ENCODE data around the gene CHRNB1. TPM values are rescaled to one million over a fixed set of nuclear protein-coding genes. Genes with fewer than 3 reads are reported as not detected.

Gene CHRNB1
- total and polyA plus RNA-seq, 10 donors = 7.3 to 12.9 (median 11.3) TPM

- H3K27me3 ChIP-seq (replicated peaks in 1 of 7) = no peaks in the 10 kb centered on the region
- TF ChIP-seq, protein P1, sequence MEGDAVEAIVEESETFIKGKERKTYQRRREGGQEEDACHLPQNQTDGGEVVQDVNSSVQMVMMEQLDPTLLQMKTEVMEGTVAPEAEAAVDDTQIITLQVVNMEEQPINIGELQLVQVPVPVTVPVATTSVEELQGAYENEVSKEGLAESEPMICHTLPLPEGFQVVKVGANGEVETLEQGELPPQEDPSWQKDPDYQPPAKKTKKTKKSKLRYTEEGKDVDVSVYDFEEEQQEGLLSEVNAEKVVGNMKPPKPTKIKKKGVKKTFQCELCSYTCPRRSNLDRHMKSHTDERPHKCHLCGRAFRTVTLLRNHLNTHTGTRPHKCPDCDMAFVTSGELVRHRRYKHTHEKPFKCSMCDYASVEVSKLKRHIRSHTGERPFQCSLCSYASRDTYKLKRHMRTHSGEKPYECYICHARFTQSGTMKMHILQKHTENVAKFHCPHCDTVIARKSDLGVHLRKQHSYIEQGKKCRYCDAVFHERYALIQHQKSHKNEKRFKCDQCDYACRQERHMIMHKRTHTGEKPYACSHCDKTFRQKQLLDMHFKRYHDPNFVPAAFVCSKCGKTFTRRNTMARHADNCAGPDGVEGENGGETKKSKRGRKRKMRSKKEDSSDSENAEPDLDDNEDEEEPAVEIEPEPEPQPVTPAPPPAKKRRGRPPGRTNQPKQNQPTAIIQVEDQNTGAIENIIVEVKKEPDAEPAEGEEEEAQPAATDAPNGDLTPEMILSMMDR (IDR thresholded peaks at IDR 0.05 in 8 of 11, conservative IDR thresholded peaks at IDR 0.05 in 3 of 11) = no peak
- no peak for TF ChIP-seq POLR2AphosphoS5 (IDR thresholded peaks at IDR 0.05)
- TF ChIP-seq POLR2A (IDR thresholded peaks at IDR 0.05) = no peak
- H3K4me3 ChIP-seq = no peak overlapping the region
- peaks cover 6 to 39% (median 29%) of the 10 kb centered on the region in 6 donors for H3K4me1 ChIP-seq
- no peak overlapping the region for H3K27ac ChIP-seq
- peaks cover 0 to 75% (median 38%) of the 10 kb centered on the region in 6 donors for H3K36me3 ChIP-seq
- intact Hi-C loops (cut with DNase I; ENCODE audit: low total_unique reads) = no loop called here
- no peaks in the 10 kb centered on the region for H3K9me3 ChIP-seq
- no peak for DNase-seq
- 87 to 95% (median 92%) methylated on average over 9 of the region's 9 CpGs for WGBS, 5 donors
These were observed 19.2 kb downstream of the CHRNB1 start for GRCh38 chr17:7464081-7464480.

GRCh38 chr17:7465597-7466275, 20.9 kb downstream of the CHRNB1 start:
- H3K4me1 ChIP-seq = peaks cover 6 to 55% (median 34%) of the 10 kb centered on the region in 6 donors
- intact Hi-C loops (cut with DNase I; ENCODE audit: low total_unique reads) = no loop called here
- H3K4me3 ChIP-seq = no peak overlapping the region
- H3K27ac ChIP-seq = peak overlapping the region in 5 of 8 donors; percentile 66 to 80 (median 72)
- peaks cover 0 to 75% (median 38%) of the 10 kb centered on the region in 6 donors for H3K36me3 ChIP-seq
- H3K27me3 ChIP-seq (replicated peaks in 1 of 7) = no peaks in the 10 kb centered on the region
- H3K9me3 ChIP-seq = no peaks in the 10 kb centered on the region
- TF ChIP-seq POLR2A (IDR thresholded peaks at IDR 0.05) (no peak), POLR2AphosphoS5 (IDR thresholded peaks at IDR 0.05) (peak; percentile 2 to 45 (median 30))
- DNase-seq = peak; percentile 74
- WGBS, 5 donors = 91 to 94% (median 92%) methylated on average over 22 to 33 of the region's 33 CpGs

DNA sequence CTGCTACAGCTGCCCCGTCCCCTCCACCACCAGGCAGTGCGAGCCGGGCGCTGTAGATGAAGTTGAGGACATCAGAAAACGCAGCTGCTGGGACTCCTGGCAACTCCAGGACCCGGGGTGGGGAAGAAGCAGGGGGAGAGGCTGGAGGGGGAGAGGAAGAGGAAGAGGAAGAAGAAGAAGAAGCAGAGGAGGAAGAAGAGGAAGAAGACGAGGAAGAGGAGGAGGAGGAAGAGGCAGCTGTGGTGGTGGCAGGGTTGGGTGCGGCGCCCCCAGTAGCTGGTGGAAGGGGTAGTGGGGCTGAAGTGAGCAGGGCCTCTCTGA, 21.4 kb downstream of the CHRNB1 start:
- Histone ChIP-seq H3K27ac (peak overlapping the region in 7 of 8 donors; percentile 53 to 80 (median 71)), H3K4me1 (peaks cover 7 to 61% (median 38%) of the 10 kb centered on the region in 6 donors), H3K36me3 (peaks cover 0 to 75% (median 38%) of the 10 kb centered on the region in 6 donors), H3K27me3 (replicated peaks in 1 of 7) (no peaks in the 10 kb centered on the region), H3K9me3 (no peaks in the 10 kb centered on the region), H3K4me3 (no peak overlapping the region)
- 71 to 81% (median 74%) methylated on average over 9 of the region's 9 CpGs for WGBS, 5 donors
- intact Hi-C loops (cut with DNase I; ENCODE audit: low total_unique reads) = no loop called here
- DNase-seq = no peak
- no peak for TF ChIP-seq POLR2AphosphoS5 (IDR thresholded peaks at IDR 0.05)
- TF ChIP-seq, protein P1 (IDR thresholded peaks at IDR 0.05 in 8 of 11, conservative IDR thresholded peaks at IDR 0.05 in 3 of 11) = no peak
- TF ChIP-seq POLR2A (IDR thresholded peaks at IDR 0.05) = no peak

GRCh38 chr17:7466639-7467341, 21.9 kb downstream of the CHRNB1 start:
- peak; percentile 14 to 58 (median 38) for TF ChIP-seq POLR2AphosphoS5 (IDR thresholded peaks at IDR 0.05)
- TF ChIP-seq, protein P1 (IDR thresholded peaks at IDR 0.05 in 8 of 11, conservative IDR thresholded peaks at IDR 0.05 in 3 of 11) = no peak
- no peaks in the 10 kb centered on the region for H3K9me3 ChIP-seq
- H3K36me3 ChIP-seq = peaks cover 0 to 69% (median 37%) of the 10 kb centered on the region in 6 donors
- H3K4me1 ChIP-seq = peaks cover 12 to 66% (median 43%) of the 10 kb centered on the region in 6 donors
- H3K27ac ChIP-seq = peak overlapping the region; percentile 35 to 80 (median 68)
- H3K4me3 ChIP-seq = no peak overlapping the region
- intact Hi-C loops (cut with DNase I; ENCODE audit: low total_unique reads) = no loop called here
- WGBS, 5 donors = 67 to 74% (median 72%) methylated on average over 15 to 16 of the region's 16 CpGs
- H3K27me3 ChIP-seq (replicated peaks in 1 of 7) = no peaks in the 10 kb centered on the region
- DNase-seq = peak; percentile 75

Measured in spleen (tissue), 11 donors.